HepG2 (cell line): ENCODE data around the gene MYEOV. TPM values are rescaled to one million over a fixed set of nuclear protein-coding genes. Genes with fewer than 3 reads are reported as not detected.

Experiments used
- ATF5 ChIP-seq: sonication (generic); formaldehyde crosslinking; IDR thresholded peaks from 2 replicates; pipeline ENCODE4 v1.4.0; 2020; ENCODE audit warnings: mild to moderate bottlenecking, low read depth, missing genetic modification reagents
- ESRRA ChIP-seq: sonication (generic); formaldehyde crosslinking; IDR thresholded peaks from 2 replicates; pipeline ENCODE4 v1.5.1; 2020; ENCODE audit warnings: mild to moderate bottlenecking, low read depth, missing genetic modification reagents
- ETV5 ChIP-seq: IDR thresholded peaks from 2 replicates; pipeline ENCODE4 v1.6.1; 2018; ENCODE audit warnings: missing biosample characterization, missing genetic modification reagents, inconsistent platforms, borderline replicate concordance
- FOXC1 ChIP-seq: sonication (generic); formaldehyde crosslinking; IDR thresholded peaks from 2 replicates; pipeline ENCODE4 v1.8.0; 2022; ENCODE audit warnings: mild to moderate bottlenecking, missing genetic modification reagents, borderline replicate concordance
- KDM6A ChIP-seq: IDR thresholded peaks from 2 replicates; pipeline ENCODE4 v1.6.1; 2016; ENCODE audit warnings: low read depth
- KMT2A ChIP-seq: sonication (generic); formaldehyde crosslinking; IDR thresholded peaks from 2 replicates; pipeline ENCODE4 v1.4.0; 2020; ENCODE audit warnings: missing genetic modification reagents
- KMT2B ChIP-seq: IDR thresholded peaks from 2 replicates; pipeline ENCODE4 v1.6.1; 2016; ENCODE audit warnings: missing genetic modification reagents, missing compliant biosample characterization
- PAF1 ChIP-seq: IDR thresholded peaks from 2 replicates; pipeline ENCODE4 v1.6.1; 2016; ENCODE audit warnings: missing genetic modification reagents, missing compliant biosample characterization
- PATZ1 ChIP-seq: sonication (generic); formaldehyde crosslinking; IDR thresholded peaks from 2 replicates; pipeline ENCODE4 v1.4.0; 2020; ENCODE audit warnings: missing genetic modification reagents
- PHB2 ChIP-seq: fragments of 450-650 bp; IDR thresholded peaks from 2 replicates; pipeline ENCODE4 v1.6.1; 2018; ENCODE audit not compliant: partially characterized antibody
- RXRA ChIP-seq: sonication (generic); formaldehyde crosslinking; IDR thresholded peaks from 2 replicates; pipeline ENCODE4 v1.5.1; 2020; ENCODE audit warnings: missing genetic modification reagents
- ZBTB44 ChIP-seq: sonication (generic); formaldehyde crosslinking; IDR thresholded peaks from 2 replicates; pipeline ENCODE4 v1.4.0; 2020; ENCODE audit warnings: missing genetic modification reagents
- ZEB1 ChIP-seq: IDR thresholded peaks from 2 replicates; pipeline ENCODE4 v1.6.1; 2012; ENCODE audit warnings: mild to moderate bottlenecking, low read depth, inconsistent platforms; ENCODE audit not compliant: insufficient replicate concordance
- ZNF274 ChIP-seq: sonication (generic); formaldehyde crosslinking; IDR thresholded peaks from 2 replicates; pipeline ENCODE4 v1.5.1; 2020; ENCODE audit warnings: mild to moderate bottlenecking, missing genetic modification reagents
- ZNF292 ChIP-seq: sonication (generic); formaldehyde crosslinking; IDR thresholded peaks from 2 replicates; pipeline ENCODE4 v1.8.1; 2022; ENCODE audit warnings: mild to moderate bottlenecking, low read depth, missing genetic modification reagents, borderline replicate concordance
- ZNF337 ChIP-seq: sonication (generic); formaldehyde crosslinking; IDR thresholded peaks from 2 replicates; pipeline ENCODE4 v1.5.1; 2020; ENCODE audit warnings: missing genetic modification reagents, low read depth, mild to moderate bottlenecking, borderline replicate concordance
- ZNF343 ChIP-seq: sonication (generic); formaldehyde crosslinking; IDR thresholded peaks from 2 replicates; pipeline ENCODE4 v1.4.0; 2020; ENCODE audit warnings: mild to moderate bottlenecking, missing genetic modification reagents
- ZNF354B ChIP-seq: sonication (generic); formaldehyde crosslinking; IDR thresholded peaks from 2 replicates; pipeline ENCODE4 v1.8.0; 2022; ENCODE audit warnings: mild to moderate bottlenecking, missing genetic modification reagents
- ZNF569 ChIP-seq: sonication (generic); formaldehyde crosslinking; IDR thresholded peaks from 2 replicates; pipeline ENCODE4 v1.5.0; 2020; ENCODE audit warnings: mild to moderate bottlenecking, missing genetic modification reagents, moderate library complexity, borderline replicate concordance
- polyA plus RNA-seq, 8 experiments: library from polyadenylated mRNA; depleted of rRNA in 3 of 8; stranded (reverse) in 7 of 8; unstranded in 1 of 8; fragments of >200 nt; fragmentation: Illumina TruSeq in 4 of 8; extraction: Trizol in 4 of 8; gene quantifications; 2 replicates each; pipeline versions ENCODE4 v1.2.1 to v1.2.3, GENCODE V29; 2011 to 2016; ENCODE audit warnings: low read depth in 4 of 8, missing spikeins in 1 of 8, mixed read lengths in 1 of 8; ENCODE audit not compliant: insufficient read depth in 1 of 8
- total RNA-seq, 5 experiments: library from RNA; depleted of rRNA; stranded (reverse); fragments of >200 nt; fragmentation: Illumina TruSeq; extraction: Trizol; gene quantifications; 2 replicates each; pipeline ENCODE4 v1.2.3, GENCODE V29; 2016; ENCODE audit warnings: low read depth in 1 of 5
- TF ChIP-seq, protein P1 (sequence below): sonication (generic); formaldehyde crosslinking; IDR thresholded peaks from 2 replicates; pipeline ENCODE4 v1.5.1; 2020; ENCODE audit warnings: missing genetic modification reagents, mild to moderate bottlenecking, borderline replicate concordance
- TF ChIP-seq, protein P2 (sequence below): sonication (generic); formaldehyde crosslinking; IDR thresholded peaks from 2 replicates; pipeline ENCODE4 v1.9.0; 2021; ENCODE audit warnings: missing genetic modification reagents, mild to moderate bottlenecking, borderline replicate concordance

Gene MYEOV
- total and polyA plus RNA-seq, 2 of the 13 experiments (the other 11 are each of a cell fraction or from before 2014, with no cell fraction given), result 0.33 to 1.8 TPM

DNA sequence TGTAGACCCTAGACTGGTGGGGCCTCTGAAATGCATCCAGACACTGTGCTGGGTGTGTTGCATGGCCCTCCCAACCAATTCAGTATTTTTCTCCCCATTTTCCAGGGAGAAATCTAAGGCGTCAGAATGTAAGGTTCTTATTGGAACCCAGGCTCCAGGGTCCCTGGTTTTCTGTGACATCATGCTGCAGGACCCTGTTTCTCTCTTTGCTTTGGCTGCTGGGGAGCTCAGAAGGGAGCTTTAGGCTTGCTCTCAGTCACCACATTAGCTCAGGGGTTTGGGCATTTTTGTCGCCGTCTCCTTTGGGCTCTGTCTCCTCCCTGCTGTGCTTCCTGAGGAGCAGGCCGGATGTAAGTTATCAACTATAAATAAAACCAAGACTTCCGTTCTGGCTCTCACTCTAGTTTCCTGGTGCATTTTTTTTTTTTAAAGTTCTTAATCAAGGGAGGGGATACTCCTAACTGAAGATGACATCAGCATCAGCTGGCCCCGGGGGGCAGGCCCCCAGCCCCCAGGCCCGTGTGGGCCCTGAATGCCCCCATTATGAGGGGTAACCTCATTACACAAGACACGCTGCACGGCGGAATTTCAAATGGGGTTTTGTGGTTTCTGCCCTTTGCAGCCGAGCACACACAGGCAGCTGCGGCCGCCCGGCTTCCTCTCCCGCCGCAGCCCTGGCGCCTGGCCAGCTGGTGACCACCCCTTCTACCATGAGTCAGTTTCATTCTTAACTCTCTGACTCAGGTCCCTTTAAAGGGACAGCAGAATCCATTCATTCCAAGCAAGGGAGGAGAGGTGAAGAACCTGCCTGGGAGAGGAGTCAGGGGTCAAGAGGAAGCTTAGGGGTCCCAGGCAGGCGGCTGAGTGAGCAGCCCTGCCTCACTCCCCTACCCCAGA, 3.2 kb downstream of the MYEOV start (continued):
- TF ChIP-seq ZBTB44, result no peak
- TF ChIP-seq PAF1 (CRISPR knock-in tag), result no peak
- TF ChIP-seq ESRRA, result no peak
- TF ChIP-seq ZNF337, result no peak
- no peak for TF ChIP-seq ZNF354B
- no peak for TF ChIP-seq ZEB1
- peak; percentile 63; the same call in 1 of the 2 replicates for TF ChIP-seq RXRA
- peak; percentile 95 for TF ChIP-seq PATZ1 (CRISPR knock-in tag)
- TF ChIP-seq, protein P1, sequence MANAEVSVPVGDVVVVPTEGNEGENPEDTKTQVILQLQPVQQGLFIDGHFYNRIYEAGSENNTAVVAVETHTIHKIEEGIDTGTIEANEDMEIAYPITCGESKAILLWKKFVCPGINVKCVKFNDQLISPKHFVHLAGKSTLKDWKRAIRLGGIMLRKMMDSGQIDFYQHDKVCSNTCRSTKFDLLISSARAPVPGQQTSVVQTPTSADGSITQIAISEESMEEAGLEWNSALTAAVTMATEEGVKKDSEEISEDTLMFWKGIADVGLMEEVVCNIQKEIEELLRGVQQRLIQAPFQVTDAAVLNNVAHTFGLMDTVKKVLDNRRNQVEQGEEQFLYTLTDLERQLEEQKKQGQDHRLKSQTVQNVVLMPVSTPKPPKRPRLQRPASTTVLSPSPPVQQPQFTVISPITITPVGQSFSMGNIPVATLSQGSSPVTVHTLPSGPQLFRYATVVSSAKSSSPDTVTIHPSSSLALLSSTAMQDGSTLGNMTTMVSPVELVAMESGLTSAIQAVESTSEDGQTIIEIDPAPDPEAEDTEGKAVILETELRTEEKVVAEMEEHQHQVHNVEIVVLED, result no peak
- TF ChIP-seq ATF5, result no peak
- no peak for TF ChIP-seq ZNF569 (CRISPR knock-in tag)
- no peak for TF ChIP-seq ZNF274 (CRISPR knock-in tag)
- TF ChIP-seq KMT2A (CRISPR knock-in tag), result no peak
- no peak for TF ChIP-seq PHB2
- no peak for TF ChIP-seq ZNF343 (CRISPR knock-in tag)
- no peak for TF ChIP-seq ZNF292 (CRISPR knock-in tag)
- TF ChIP-seq KDM6A (CRISPR knock-in tag), result no peak
- TF ChIP-seq FOXC1 (CRISPR knock-in tag), result no peak
- TF ChIP-seq, protein P2, sequence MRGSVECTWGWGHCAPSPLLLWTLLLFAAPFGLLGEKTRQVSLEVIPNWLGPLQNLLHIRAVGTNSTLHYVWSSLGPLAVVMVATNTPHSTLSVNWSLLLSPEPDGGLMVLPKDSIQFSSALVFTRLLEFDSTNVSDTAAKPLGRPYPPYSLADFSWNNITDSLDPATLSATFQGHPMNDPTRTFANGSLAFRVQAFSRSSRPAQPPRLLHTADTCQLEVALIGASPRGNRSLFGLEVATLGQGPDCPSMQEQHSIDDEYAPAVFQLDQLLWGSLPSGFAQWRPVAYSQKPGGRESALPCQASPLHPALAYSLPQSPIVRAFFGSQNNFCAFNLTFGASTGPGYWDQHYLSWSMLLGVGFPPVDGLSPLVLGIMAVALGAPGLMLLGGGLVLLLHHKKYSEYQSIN (CRISPR knock-in tag), result no peak
- TF ChIP-seq KMT2B (CRISPR knock-in tag), result no peak
- TF ChIP-seq ETV5 (CRISPR knock-in tag), result peak; percentile 60; the same call in 1 of the 2 replicates
